Measurements from ENCODE around the gene CALHM1.
"Not testable (repeated sequence)": the region's sequence is repeated elsewhere in the genome, so short reads cannot be mapped to it uniquely, and the experiment has no call there.

CALHM1 gene

DNA sequence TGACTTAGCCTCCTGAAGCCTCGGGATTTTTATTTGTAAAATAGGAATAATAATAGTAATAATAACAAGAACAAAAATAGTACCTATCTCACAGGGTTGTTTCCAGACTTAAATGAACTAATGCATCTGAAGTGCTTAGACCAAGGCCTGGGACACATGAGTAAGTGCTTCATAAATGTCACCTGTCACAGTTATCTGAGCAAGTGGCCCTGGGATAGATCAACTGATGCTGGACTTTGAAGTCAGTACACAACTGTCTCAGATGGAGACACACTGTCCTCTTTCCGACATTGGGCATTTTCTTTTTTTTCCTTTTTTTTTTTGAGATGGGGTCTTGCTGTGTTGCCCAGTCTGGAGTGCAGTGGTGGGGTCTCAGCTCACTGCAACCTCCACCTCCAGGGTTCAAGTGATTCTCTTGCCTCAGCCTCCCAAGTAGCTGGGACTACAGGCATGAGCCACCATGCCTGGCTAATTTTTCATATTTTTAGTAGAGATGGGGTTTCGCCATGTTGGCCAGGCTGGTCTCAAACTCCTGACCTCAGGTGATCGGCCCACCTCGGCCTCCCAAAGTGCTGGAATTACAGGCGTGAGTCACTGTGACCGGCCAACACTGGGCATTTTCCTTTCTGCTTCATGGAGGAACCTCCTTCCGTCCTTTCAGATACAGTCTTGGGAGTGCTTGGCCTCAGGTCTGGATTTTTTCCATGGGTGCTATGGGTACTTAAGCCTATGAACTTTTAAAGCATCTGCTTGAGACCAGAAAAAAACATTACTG, 28.1 kb upstream of the CALHM1 start:
- not testable (repeated sequence) for DNase-seq

DNA sequence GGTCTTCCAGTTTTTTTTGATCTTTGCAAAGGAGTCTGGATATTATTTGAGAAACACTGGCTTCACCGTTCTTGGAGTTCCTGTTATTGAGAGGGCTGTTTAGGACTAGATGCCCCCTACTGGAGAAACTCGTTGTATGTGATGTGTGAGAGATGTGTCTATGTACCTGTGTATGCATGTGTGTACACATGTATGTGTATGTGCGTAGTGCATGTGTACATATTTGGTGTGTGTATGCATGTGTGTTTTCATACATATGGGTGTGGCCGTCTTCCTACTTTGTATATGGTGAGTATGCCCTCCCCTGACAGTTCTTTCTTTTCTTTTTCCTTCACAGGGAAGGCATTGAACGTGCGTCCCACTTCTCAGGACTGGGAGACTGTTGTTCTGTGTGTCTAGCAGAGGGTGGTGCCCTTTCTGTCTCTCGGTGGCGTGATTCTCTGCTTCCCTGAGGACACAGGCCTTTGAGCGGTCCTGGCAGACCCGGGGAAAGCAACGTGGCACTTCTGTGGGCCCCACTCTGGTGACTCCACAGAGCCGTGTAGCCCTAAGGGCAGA, 23.4 kb upstream of the CALHM1 start:
- DNase-seq, result no peak

DNA sequence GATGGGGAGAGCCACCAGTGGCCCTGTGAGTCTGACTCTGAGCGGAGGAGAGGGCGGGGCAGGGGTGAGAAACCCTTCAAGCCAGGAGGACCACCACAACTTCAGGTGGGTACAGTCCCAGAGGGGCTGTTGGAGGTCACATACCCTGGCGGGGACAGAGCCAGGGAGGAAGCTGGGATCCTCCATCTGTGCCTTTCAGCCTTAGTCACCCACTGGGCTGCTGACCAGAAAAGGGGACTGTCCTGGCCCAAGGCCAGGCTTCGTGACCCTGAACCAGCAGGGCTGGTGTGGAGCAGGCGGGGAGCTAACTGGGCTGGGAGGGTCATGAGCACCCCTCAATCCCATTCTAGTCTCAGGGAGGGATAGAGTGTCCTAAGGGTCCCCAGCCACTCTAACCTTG, 21.8 kb upstream of the CALHM1 start:
- no peak for DNase-seq

DNA sequence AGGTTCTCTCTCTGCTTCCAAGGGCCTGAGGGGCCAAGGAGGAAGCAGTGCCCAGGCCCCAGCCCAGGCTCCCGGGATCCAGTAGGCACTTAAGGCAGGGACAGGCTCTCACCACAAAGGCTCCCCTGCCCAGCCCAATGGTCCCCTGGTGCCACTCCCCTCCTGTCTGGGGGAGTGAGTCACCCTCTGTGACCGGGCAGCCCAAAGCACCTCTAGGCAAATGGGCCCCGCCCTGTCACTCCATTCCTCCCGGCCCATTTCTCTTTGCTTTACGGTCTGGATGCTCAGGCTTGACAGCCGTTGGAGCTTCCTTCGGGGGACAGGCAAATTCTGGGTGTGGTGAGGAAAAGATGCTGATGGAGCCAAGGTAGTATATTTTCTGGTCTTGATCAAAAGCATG, 20.4 kb upstream of the CALHM1 start, which contains the start of gene CALHM3:
Gene CALHM3, minus strand, starts transcription at position 106 of the 400 bp plus-strand sequence. CDS start 208 bp downstream, outside the sequence.
- no peak for DNase-seq

DNA sequence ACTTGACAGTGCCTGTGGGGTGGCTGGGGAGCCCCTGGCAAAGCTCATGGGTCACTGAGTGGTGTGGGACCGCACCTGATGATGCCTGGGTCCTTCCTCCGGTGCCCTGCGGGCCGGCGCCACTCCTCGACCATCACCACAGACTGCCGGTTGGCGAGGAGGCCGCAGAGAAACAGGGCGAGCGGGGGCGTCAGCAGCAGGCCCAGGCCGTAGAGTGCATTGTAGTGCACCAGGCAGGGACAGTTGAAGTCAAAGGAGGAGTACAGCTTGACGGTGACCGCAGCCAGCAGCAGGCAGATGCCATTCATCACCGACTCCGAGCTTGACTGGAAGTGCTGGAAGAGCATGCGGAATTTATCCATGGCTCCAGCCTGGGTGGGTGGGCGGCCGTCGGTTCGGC, 20.0 kb upstream of the CALHM1 start:
- DNase-seq, result no peak

DNA sequence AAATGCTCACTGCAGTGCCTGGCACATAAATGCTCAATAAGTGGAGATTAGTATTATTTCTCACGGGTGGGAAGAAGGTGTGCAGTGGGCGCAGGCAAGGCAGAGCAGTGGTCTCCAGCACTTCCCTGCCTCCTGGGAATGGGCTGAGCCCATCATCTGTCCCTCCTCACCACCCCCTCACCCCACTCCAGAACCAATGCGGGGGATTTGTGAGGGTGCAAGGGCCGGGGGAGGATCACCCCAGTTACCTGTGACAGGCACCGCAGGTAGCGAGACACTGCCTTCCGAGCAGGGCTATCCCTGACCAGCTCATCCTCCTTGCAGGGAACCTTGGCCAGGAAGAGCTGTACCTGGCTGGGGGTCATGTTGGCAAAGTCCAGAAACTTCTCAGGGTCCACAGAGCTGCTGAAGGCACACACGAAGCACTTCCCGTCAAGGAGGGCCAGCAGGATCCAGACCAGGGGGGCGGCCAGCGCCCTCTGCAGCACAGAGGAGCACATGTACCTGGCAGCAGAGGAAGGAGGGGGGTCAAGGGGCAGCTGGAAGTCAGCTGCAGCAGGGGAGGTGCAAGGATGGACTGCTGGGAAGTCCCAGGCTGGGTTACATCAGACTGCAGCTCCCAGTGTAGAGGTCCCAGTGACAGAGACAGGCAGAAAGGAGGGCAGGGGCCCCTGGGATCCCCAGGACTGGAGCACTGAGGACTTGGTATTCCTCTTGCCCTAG, 17.5 kb upstream of the CALHM1 start:
- DNase-seq, result no peak

DNA sequence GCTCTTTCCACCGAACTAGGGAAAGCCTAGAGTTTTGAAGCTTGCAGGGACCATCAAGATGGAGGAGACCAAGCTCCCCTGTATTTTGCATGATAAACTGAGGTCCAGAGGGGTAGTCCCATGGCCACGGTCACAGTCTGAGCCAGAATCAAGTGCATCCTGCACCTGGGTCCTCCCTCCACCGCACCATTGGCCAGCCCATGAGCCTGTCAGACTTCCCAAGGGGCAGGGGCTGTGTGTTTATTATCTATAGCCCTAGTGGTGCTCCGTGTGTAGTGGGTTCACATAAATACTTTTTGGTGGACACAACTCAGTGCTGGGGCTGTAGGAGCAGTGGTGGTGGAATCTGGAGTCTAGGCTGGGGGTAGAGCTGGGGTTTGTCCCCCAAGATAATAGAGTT, 16.7 kb upstream of the CALHM1 start:
- DNase-seq, result no peak

DNA sequence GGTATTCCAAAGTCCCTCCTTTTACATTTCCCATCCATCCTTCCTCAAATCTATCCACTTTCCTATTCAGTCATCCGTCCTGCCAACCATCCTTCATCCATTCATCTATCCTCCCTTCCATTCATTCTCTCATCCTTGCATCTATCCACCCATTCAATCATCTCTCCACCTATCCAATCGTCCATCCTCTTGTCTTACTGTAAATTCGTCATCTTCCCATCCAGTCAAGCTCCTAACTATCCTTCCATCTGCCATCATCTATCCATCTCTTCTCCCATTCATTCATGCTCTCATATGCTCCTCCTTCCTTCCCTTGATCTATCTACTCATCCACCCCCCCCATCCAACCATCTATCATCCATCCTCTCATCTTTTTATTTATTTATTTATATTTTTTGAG, 15.4 kb upstream of the CALHM1 start:
- no peak for DNase-seq

DNA sequence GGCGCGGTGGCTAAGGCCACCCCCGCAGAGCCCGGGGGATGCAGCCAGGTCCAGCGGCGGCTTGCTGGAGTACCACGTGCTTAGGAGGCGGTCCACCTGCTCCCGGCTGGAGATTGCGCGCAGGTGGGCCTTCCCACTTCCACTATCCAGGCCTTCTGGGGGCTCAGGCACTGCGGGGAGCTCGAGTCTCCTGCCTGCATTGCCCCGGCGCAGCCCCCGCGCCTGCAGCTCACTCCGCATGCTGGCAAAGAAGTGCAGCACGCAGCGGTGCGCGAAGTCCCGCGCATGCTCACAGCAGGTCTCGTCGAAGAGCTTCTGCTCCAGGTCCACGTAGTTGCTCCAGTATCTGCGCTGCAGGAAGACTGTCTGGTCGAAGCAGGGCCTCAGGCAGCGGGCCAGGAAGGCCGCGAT, 14.6 kb upstream of the CALHM1 start:
- no peak for DNase-seq

DNA sequence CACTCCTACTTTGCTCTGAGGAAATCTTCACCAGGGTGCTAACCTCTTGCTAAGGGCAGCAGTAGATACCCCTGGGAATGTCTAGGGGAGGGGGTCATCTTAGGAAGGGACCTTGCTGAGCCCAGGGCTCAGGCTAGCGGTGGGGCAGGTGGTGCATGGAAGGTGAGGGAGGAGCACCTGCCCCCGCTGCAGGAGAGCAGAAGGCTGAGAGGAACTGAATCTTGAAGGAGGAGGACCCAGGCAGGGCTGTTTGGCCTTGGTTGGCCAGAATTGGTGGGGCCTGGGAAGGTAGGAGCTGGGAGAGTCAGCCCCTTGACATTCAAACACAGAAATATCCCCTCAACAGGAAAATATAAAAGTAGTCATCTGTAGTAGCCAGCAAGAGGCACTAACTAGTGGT, 13.3 kb upstream of the CALHM1 start:
- DNase-seq, result no peak

DNA sequence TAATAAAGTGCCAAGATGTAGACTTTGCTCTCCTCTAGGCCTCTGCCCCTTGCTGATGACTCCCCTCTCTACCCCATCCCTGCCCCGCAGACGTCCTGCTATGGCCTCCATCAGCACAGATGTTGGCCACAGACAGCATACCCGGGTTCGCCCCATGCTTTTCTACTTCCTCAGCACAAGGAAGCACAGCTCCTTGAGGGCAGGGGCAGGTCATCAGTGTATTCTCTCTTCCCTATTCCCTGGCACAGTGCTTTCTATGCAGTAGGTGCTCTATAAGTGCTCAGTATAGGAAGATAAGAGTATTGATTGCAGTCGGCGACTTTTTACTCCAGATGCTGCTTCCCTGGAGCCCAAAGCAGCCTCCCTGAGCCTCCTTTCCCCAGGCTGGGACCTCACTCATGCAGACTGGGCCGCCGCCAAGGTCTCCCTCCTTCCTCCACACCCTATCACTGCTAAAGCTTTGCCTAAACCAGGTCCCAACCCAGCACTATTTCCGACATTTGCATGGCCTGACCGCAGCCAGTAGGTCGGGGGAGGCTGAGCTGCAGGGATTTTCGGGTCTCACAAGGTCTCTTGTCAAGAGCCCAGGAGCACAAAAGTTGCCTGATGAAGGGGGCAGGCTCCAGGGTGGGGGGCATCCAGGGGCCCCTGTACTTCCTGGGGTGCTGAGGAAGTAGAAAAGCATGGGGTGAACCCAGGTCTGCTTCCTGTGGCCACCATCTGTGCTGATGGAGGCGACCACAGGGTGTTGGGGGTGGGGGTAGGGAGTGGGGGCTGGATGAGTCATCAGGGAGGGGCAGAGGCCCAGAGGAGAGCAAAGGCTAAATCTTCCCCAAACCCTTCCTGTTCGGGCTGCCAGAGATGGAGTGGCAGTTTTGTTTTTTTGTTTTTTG, 12.3 kb upstream of the CALHM1 start:
- DNase-seq, result no peak

DNA sequence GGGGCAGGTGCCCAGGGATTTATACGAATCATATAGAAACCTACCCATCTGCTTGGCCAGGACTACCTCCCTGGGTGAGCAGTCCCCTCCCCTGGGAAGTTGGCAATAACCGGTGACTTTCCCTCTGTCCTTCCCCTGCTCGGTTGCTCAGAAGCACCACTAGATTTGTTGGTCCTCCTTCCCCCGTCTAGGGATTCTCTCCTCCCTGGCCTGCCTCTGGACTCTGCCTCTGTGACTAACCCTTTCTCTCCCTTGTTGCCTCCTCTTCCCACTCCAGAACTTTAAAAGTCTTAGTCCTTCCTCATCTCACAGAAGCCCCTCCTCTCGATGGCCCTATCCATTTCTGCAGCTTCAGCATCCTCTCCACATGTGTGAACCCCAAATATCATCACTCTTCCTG, 10.5 kb upstream of the CALHM1 start:
- no peak for DNase-seq

DNA sequence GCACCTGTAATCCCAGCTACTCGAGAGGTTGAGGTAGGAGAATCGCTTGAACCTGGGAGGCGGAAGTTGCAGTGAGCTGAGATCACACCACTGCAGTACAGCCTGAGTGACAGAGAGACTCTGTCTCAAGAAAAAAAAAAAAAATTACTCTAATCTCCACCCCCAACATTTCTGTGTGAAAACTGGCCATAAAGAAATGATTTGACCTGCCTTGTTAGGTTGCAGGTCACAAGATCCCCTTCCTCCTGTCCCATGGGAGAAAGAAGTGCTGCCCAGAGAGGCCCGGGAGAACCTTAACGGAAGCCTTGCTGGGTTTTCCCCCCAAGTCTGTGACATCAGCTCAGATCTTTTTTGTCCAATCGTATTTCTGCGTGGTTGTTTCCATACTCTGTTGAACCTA, 8.7 kb upstream of the CALHM1 start:
- no peak for DNase-seq

DNA sequence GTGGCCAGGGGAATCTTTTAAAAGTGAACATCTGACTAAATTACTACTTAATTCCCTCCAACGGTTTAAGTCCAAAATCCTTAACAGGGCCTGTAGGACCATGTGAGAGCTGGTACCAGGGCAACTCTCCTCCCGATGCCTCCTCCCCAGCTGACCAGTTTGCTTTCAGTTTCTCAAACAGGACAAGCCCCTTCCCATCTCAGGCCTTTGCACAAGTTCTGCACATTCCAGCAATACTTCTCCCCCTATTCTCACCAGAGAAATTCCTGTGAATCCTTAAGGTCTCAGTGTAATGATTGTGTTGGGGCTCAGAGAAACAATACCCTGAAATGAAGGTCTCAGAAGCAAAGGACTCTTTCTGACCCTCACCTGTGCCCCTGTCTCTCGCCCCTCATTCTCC, 8.0 kb upstream of the CALHM1 start:
- DNase-seq, result no peak

DNA sequence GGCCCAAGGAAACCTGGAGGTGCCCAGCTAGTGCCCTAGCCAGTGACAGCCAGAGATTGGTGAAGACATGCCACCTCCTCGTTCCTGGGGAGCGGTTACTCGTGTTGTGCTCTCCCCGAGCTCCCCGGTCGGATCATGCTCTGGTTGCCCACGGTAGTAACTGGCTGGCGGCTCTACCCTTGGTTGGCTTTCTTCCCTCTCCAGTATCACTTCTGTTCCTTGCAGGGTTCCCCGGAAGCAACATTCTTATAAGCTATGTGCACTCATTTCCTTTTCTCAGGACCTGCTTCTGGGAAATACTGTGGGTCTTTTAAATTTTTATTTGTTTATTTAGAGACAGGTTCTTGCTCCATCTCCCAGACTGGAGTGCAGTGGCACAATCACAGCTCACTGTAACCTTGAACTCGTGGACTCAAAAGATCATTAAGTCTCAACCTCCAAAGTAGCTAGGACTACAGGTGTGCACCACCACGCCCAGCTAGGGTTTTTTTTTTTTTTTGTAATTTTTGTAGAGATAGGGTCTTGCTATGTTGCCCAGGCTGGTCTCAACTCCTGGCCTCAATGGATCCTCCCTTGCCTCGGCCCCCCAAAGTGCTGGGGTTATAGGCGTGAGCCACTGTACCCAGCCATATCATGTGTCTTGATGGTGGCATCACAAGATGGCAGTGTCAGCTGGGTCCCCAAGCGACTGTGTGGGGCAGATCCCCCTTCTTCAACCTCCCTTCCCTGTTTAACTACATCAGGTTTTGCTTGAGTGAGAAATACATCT, 6.9 kb upstream of the CALHM1 start:
- DNase-seq, result no peak

DNA sequence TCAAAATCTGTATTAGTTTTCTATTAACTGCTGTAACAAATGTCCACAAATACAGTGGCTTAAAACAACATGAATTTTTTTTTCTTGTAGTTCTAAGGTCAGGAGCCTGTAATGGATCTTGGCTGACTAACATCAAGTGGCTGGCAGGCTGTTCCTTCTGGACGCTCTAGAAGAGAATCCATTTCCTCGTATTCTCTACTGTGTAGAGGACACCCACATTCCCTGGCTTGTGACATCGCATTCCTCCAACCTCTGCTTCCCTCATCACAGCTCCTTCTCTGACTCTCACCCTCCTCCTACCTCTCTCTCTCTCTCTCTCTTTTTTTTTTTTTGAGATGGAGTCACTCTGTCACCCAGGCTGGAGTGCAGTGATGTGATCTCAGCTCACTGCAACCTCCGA, 4.8 kb upstream of the CALHM1 start:
- no peak for DNase-seq

DNA sequence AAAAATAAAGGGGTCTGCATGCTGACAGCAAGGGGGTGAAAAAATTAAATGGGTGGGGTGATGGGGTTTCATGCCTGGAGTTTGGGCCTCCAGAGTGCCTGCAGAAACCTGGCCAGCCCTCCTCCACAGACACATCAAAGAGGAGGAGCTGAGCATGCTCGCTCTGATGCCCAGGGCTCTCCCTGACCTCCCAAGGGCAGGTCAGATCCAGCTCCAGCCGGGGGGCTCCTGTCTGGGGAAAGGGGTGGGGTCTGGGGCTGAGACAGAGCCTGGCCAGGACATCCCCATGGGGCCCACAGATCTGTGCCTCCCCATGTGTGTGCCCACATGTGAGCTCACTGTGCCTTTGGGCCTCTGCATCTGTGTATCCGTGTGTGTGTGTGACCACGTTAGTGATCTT, 915 bp upstream of the CALHM1 start:
- DNase-seq, result no peak

DNA sequence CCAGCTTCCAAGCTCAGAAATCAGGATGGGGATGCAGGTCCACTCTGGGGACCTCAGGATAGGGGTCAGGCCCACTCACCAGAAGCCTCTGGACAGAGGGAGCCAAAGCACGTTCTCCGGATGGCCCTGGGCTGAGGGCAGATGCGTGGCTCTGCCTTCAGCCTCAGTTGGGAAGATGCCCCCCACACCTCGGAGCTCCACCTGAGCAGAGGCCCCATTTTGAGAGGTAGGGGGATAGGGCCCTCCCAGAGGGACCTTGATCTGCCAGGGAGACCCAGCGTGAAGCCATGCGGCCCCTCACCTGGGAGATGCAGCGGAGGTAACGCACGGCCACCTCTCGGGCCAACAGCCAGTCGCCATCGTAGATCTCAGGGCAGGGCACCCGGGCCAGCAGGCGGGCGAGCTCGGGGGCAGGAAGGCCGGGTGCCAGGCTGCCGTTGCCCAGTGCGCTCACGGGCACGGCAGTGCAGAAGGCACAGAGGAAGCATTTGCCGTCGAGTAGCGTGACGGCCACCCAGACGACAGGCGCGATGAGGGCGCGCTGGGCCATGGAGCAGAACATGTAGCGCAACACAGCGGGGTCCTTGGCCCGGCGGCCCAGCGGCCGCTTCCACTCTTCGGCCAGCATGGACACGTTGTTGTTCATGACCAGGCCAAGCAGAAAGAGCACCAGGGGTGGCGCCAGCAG, 660 bp downstream of the CALHM1 start:
- no peak for DNase-seq

DNA sequence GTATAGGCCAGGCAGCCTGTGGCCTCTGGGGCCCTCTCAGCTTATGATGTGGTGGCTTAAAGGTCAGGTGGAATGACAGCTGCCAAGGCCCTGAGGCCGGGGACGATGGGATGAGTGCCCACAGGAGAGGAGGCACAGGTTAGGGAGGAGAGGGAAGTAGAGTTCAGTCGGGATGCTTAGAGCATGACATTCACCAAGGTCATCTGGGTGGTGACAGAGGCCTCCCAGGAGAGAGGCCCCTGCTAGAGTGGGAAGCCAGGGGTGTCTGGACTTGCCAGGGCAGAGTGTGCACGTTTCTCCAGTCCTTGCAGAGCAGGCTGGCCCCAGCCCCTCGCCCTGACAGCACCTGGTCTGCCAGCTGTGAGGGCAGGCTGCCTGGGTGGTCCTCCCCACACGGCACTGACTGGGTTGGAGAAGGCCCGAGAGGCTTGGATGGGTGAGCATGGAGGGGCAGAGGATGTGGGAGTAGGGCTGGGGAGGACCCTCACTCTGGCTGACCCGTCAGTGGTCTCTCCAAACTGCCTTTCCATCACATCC, 1.5 kb downstream of the CALHM1 start:
- DNase-seq, result no peak

DNA sequence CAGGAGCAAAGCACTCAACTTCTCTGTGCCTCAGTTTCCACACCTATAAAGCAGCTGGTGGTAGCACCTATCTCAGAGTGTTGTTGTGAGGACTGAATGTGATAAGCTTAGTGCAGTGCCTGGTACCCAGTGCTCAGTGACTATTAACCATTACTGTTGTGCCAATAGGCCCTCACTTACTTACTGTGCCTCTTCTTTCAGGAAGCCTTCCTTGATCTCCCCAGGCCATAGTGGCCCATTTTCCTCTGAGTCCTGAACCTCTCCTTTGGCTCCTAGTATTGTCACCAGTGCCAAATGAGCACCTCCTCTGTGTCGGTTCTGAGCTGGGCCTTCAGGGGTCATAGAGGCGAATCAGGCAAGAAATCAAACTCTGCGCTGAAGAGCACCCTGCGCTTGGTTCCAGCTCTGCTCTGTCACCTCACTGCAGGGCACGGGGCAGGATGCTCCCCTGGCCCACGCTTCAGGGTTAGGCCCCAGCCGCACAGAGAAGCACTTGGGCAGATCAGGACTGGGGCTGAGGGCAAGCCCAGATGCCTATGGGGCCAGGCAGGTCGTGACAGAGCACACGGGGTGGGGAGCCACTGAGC, 2.5 kb downstream of the CALHM1 start:
- DNase-seq, result no peak

DNA sequence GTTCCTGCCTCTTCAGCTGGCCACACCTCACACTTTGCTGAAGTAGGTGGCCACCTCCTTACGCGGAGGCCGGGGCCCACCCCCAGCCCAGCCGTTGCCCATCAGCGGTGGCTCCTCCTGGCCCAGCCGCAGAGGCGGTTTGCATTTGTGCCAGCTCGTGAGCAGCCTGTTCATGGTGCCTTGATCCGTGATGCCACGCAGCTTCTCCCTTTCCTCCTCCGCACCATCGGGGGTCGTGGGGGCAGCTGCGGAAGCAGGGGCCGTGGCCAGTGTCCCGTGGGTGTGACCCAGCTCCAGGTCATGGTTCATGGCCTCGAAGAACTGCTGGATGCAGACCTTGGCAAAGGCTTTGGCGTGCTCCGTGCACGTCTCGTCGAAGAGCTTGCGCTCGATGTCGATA, 3.5 kb downstream of the CALHM1 start:
- no peak for DNase-seq

Measured in COR-L47 (cell line).